NAMALWA (cell line): ENCODE measurements around the gene TUBA3D.
"Not testable (repeated sequence)": the region's sequence is repeated elsewhere in the genome, so short reads cannot be mapped to it uniquely, and the experiment has no call there.

Source experiments
- DNase-seq: peaks from one replicate; pipeline ENCODE4 v3.0.0-alpha.2; 2015; ENCODE audit warnings: low spot score

The TUBA3D gene

GRCh38 chr2:131483981-131484820, 8.3 kb downstream of the TUBA3D start:
- not testable (repeated sequence) for DNase-seq

- DNase-seq: not testable (repeated sequence)
Observed at GRCh38 chr2:131484906-131485460, 9.1 kb downstream of the TUBA3D start.

GRCh38 chr2:131486201-131486902, 10.4 kb downstream of the TUBA3D start:
- not testable (repeated sequence) for DNase-seq

- no peak for DNase-seq
Observed at GRCh38 chr2:131488306-131489205, 12.6 kb downstream of the TUBA3D start.

- DNase-seq: not testable (repeated sequence)
Observed at GRCh38 chr2:131490616-131491468, 14.9 kb downstream of the TUBA3D start.

- peak; percentile 12 for DNase-seq
Observed at GRCh38 chr2:131491469-131491836, 15.5 kb downstream of the TUBA3D start.

- not testable (repeated sequence) for DNase-seq
Observed at GRCh38 chr2:131492015-131492417, 16.1 kb downstream of the TUBA3D start, which contains the start of gene MZT2A. Gene MZT2A, minus strand, starts transcription at chr2:131492397. Its CDS starts 21 bp downstream, at chr2:131492376.

- DNase-seq: peak; percentile 97
Observed at GRCh38 chr2:131492418-131493198, 16.7 kb downstream of the TUBA3D start.

GRCh38 chr2:131493199-131493968, 17.5 kb downstream of the TUBA3D start:
- peak; percentile 14 for DNase-seq

- not testable (repeated sequence) for DNase-seq
Observed at GRCh38 chr2:131495506-131495905, 19.6 kb downstream of the TUBA3D start.

- not testable (repeated sequence) for DNase-seq
Observed at GRCh38 chr2:131498321-131498973, 22.5 kb downstream of the TUBA3D start.

- DNase-seq: not testable (repeated sequence)
Observed at GRCh38 chr2:131503587-131503986, 27.7 kb downstream of the TUBA3D start.

GRCh38 chr2:131504082-131504750, 28.3 kb downstream of the TUBA3D start:
- DNase-seq: not testable (repeated sequence)

GRCh38 chr2:131509615-131510014, 33.7 kb downstream of the TUBA3D start:
- no peak for DNase-seq

- not testable (repeated sequence) for DNase-seq
Observed at GRCh38 chr2:131511291-131511968, 35.5 kb downstream of the TUBA3D start.

GRCh38 chr2:131511969-131512870, 36.3 kb downstream of the TUBA3D start:
- not testable (repeated sequence) for DNase-seq
